Cortex of kidney (tissue), 1 donor: ENCODE measurements around the gene FAM169A.
"Not testable (repeated sequence)": the region's sequence is repeated elsewhere in the genome, so short reads cannot be mapped to it uniquely, and the experiment has no call there.

ENCODE experiments used
- DNase-seq: peaks from one replicate; lab custom pipeline; 2025; lab: John Stamatoyannopoulos, UW

Gene FAM169A

GRCh38 chr5:74869414-74869813, 3.2 kb upstream of the FAM169A start:
- not testable (repeated sequence) for DNase-seq

DNA sequence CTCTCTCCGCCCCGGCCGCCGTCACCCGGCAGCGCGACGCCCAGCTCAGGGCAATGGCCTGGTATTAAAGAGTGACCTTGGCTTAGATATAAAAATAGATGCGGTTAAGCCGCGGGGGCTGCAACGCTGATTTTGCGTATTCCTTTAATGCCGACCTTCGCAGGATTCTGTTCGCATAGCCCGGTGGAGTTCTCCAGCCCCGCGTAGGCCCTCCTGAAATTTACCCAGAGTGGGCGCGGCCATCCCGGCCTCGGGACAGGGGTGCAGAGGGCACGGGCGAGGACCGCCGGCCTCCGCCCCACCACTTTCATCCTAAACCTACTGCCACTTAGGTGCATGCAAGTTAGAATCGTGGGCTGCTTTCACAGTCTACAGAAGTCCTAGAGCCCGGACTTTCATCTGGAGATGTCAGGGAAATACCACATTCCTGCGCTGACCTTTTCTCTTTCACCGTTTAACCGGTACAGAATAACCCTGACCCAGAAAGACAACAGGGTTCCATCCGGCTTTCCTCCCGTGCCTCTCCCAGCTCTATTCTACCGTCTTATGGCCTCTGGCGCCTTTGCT, 492 bp upstream of the FAM169A start:
- DNase-seq: no peak

DNA sequence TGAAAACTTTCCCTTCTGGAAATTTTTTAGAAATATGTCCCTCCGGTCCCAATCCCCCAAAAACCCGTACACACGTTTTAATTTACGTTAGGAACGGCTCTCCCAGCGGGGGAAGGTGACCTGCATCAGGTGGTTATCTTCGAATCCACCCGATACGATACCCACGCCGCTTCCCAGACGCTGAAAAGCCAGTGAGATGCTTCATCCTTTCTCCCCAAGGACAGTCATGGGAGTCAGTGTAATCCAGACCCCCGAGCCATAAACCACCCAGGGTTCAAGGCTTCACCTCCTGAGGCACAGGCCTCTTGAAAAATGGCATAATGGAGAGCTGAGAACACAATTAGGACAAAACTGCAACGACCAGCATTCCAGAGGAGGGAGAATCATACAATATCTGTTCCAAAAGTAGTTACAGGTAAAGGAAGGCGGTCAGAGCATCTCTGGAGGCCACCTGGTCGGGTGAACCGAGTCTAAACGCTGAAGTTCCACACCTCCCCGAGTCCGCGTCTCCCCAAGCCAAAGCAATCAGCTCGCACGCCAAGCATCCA, 857 bp downstream of the FAM169A start:
- DNase-seq: no peak

DNA sequence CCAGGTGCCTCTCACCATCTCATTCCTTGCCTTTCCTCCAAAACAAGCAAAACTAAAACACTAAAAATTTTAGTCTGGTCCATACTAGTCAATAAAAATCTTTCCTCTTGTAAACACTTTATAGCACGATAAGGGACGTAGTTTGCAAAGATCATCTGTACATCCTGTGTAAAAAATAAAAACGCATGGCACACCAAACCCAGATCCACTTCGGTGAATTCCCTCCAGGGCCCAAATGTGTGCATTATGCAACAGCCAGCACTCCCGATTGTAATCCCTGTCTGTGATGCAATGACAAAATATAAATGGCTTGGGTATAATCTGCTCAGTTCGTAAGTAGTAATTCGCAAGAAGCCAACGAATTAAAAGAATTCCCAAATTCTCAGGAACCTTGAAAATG, 1.4 kb downstream of the FAM169A start:
- no peak for DNase-seq

DNA sequence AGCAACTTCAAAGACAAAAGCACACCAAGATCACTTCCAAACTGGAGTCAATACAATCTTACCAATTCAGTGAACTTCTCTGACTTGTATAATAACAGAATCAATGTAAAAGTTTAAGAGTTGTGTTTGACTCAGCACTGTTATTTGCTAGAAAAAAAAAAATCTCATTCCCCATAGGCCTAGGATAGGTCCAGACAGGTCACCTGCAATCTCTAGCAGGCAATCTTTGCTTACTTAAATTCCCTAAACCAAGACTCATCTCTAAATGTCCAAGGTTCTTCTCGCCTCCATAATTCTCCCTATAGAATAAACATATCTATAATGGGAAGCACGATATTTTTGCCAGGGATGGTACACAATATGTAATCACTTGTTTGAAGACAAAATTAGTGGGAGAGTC, 2.5 kb downstream of the FAM169A start:
- no peak for DNase-seq

GRCh38 chr5:74862221-74862620, 4.0 kb downstream of the FAM169A start:
- no peak for DNase-seq

DNA sequence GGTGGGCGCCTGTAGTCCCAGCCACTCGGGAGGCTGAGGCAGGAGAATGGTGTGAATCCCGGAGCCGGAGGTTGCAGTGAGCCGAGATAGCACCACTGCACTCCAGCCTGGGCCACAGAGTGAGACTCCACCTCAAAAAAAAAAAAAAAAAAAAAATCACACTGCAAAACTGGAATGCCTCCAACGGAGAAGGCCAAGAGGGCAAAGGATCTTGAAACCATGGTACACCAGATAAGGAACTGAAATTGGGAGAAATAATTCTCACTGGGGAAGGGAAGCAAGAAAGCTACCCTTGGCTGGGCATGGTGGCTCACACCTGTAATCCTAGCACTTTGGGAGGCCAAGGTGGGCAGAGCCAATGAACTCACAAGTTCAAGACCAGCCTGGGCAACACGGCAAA, 9.2 kb downstream of the FAM169A start:
- not testable (repeated sequence) for DNase-seq

- DNase-seq: no peak
Measured at GRCh38 chr5:74853256-74853655, 12.9 kb downstream of the FAM169A start.

DNA sequence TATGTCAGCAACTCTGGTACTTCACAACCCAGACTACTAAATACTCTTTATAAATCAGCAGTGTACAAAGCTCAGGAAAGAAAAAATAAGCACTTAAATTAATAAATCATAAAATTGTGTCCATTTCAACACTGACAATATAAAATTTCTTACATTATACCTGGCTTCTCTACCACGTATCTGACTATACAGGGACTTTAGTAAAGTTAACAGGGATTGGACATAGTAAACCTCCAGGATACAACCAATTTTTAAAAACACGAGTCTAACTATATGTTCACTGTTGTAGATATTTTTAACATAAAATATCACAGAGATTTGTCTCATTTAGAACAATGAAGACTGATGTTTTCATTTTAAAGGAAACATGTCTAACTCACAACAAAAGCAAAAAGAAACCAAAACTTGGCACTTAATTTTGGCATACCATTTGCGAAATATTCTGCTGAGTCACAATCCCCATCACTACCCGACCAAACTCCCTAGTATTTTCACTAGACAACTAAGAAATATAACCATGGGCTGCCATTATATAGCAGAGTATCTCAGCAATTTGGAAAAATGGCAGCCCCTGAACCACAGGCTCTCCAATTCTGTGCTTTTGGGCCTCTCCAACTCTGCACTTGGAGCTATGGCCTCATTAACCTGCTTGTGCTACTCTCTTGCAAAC, 14.4 kb downstream of the FAM169A start:
- no peak for DNase-seq

DNA sequence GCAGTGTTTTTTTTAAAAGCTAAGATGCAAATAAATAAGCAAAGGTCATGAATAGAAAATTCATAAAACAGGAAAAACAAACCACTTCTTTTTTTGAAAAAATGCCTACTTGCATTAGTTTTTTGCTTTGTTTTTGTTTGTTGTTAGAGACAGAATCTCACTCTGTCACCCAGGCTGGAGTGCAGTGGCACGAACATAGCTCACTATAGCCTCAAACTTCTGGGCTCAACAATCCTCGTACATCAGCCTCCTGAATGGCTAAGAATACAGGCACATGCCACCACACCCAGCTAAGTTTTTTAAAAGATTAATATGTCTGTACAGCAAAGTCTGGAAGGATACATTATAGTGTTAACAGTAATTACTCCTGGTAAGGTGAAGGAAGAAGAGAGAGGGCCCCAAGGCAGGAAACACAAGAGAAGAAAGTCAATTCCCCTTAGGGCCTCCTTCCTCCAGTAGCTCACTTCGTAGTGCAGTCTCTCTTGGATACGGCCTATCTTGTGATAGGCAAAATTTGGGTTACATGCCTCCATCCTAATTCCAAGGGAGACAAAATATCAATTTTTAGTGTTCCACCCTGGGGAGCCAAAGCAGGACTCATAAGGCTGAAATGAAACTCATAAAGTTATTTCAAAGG, 15.3 kb downstream of the FAM169A start:
- no peak for DNase-seq

DNA sequence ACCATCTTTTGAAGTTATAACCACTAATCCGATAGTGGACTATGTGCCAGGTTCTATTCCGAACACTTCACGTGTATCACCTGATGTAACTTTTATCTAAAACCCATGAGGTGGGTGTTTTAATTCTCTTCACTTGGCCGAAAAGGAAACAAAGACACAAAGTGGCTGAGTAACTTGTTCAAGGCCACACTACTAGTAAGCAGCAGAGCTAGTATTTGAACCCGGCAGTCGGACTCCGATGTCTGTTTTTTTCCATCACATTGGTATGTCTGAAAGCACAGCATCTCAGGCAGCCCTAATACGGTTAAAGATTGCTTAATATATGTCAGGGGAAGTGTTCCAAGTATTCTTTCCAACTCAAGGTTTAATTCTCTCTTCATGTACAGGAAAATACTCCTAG, 16.2 kb downstream of the FAM169A start:
- no peak for DNase-seq

- DNase-seq: no peak
Measured at GRCh38 chr5:74848553-74849025, 17.6 kb downstream of the FAM169A start.

DNA sequence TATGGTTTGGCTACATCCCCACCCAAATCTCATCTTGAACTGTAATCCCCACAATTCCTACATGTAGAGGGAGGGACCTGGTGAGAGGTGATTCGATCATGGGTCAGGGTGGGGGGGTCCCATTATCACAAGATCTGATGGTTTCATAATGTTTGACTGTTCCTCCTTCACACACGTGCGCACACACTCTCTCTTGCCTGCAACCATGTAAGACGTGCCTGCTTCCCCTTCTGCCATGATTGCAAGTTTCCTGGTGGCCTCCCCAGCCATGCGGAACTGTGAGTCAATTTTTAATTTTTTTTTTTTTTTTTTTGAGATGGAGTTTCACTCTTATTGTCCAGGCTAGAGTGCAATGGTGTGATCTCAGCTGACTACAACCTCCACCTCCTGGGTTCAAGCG, 27.0 kb downstream of the FAM169A start:
- DNase-seq: no peak

- no peak for DNase-seq
Measured at GRCh38 chr5:74838262-74838661, 27.9 kb downstream of the FAM169A start.

- no peak for DNase-seq
Measured at GRCh38 chr5:74837115-74837514, 29.1 kb downstream of the FAM169A start.

GRCh38 chr5:74833537-74834266, 32.5 kb downstream of the FAM169A start:
- no peak for DNase-seq

DNA sequence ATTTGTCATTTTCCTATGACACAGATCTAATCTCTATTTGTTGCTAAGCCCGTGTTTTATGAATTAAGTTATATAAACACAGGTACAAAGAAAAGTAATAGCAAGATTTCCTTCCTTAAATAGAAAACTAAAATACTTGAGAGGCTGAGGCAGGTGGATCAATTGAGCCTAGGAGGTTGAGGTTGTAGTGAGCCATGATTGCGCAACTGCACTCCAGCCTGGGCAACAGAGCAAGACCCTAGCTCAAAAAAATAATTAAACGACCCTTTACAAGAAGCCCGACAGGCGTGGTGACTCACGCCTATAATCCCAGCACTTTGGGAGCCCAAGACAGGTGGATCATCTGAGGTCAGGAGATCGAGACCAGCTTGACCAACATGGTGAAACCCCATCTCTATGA, 36.8 kb downstream of the FAM169A start:
- no peak for DNase-seq

DNA sequence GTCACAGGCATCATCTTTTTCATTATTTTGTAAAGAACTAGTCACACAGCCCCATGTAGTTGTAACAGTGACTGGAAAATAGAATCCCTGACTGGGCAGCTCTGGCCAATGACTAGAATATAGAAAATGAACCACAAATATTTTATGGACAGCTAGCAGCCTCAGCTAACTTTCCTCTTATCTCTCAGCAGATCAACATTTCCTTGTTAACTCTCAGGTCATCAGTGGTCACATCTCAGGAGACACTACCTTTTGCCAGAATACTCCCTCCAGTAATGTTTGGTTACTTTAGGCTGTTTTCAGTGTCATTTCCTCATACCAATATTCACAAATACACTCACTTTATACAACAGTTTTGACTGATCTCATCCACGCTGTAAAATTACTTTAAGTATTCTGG, 43.9 kb downstream of the FAM169A start:
- DNase-seq: no peak

- DNase-seq: no peak
Measured at GRCh38 chr5:74816875-74817274, 49.3 kb downstream of the FAM169A start.

- DNase-seq: no peak
Measured at GRCh38 chr5:74810915-74811314, 55.3 kb downstream of the FAM169A start.

DNA sequence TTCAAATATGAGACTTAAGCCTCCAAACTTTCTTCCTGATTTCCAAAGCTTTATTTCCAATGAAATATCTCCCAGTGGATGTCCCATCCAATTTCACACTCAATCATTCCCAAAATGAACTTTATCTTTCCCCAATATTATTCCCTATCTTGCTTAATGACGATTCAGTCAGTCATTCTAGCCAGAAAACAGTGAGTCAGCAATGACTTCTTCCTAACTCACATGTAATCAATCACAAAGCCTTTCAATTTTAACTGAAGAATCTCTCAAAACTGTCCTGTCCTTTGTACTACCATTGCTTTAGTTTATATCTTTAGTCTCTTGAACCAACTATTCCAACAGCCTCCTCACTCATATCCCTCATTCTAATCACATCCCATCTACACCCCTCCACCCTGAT, 64.2 kb downstream of the FAM169A start:
- no peak for DNase-seq

- DNase-seq: no peak
Measured at GRCh38 chr5:74801197-74801596, 65.0 kb downstream of the FAM169A start.
